K562 (cell line): ENCODE data around the gene PSMC3IP. TPM values are rescaled to one million over a fixed set of nuclear protein-coding genes. Genes with fewer than 3 reads are reported as not detected.

ENCODE experiments used
- CREB3 ChIP-seq: fragments of 450-650 bp; conservative IDR thresholded peaks from 2 replicates; pipeline ENCODE4 v1.6.1; 2016; ENCODE audit warnings: missing genetic modification characterization, low read depth, mild to moderate bottlenecking, missing compliant biosample characterization, moderate library complexity
- DACH1 ChIP-seq: fragments of 450-650 bp; IDR thresholded peaks from 2 replicates; pipeline ENCODE4 v1.6.1; 2018; ENCODE audit not compliant: partially characterized antibody
- HMBOX1 ChIP-seq: sonication (generic); IDR thresholded peaks from 2 replicates; pipeline ENCODE4 v1.6.1; 2016
- NFE2L1 ChIP-seq: fragments of 450-650 bp; IDR thresholded peaks from 2 replicates; pipeline ENCODE4 v1.6.1; 2016; ENCODE audit warnings: missing genetic modification characterization, low read depth, mild to moderate bottlenecking, missing compliant biosample characterization, moderate library complexity, borderline replicate concordance
- PHF8 ChIP-seq: fragments of 200-600 bp; sonication (generic); IDR thresholded peaks from 2 replicates; pipeline ENCODE4 v1.6.1; 2012; ENCODE audit warnings: mixed run types, mild to moderate bottlenecking, inconsistent platforms, low read length, moderate library complexity, borderline replicate concordance
- SPI1 ChIP-seq: IDR thresholded peaks from 2 replicates; pipeline ENCODE4 v1.6.1; 2011; ENCODE audit warnings: low read depth, low read length, control low read depth, borderline replicate concordance
- ZBTB40 ChIP-seq, 2 experiments: fragments of 450-650 bp in 1 of 2; sonication (generic) in 1 of 2; formaldehyde crosslinking in 1 of 2; IDR thresholded peaks; 2 replicates each; pipeline versions ENCODE4 v1.7.1 to v1.9.0; 2016 to 2022; ENCODE audit warnings: inconsistent platforms in 1 of 2, mild to moderate bottlenecking in 1 of 2, missing genetic modification reagents in 1 of 2
- polyA plus RNA-seq, 8 experiments: library from polyadenylated mRNA; depleted of rRNA in 4 of 8; stranded (reverse) in 5 of 8; unstranded in 3 of 8; fragments of >200 nt; fragmentation: Nextera tagmentation in 2 of 8; fragmentation: Illumina TruSeq in 1 of 8; extraction: Ambion mirVana in 2 of 8; extraction: Trizol in 1 of 8; gene quantifications; 2 replicates each; pipeline versions ENCODE4 v1.2.1 to v1.2.3, GENCODE V29; 2011 to 2014; ENCODE audit warnings: inconsistent platforms in 1 of 8, missing spikeins in 1 of 8
- total RNA-seq, 7 experiments: library from RNA; depleted of rRNA in 6 of 7; stranded (reverse); fragments of >200 nt in 6 of 7; fragmentation: Illumina TruSeq in 2 of 7; extraction: Trizol in 2 of 7; gene quantifications; 2 replicates each; pipeline versions ENCODE4 v1.2.1 to v1.2.3, GENCODE V29; 2011 to 2021; ENCODE audit warnings: low replicate concordance in 1 of 7
- TF ChIP-seq, protein P1 (sequence below): fragments of 450-650 bp; IDR thresholded peaks from 2 replicates; pipeline ENCODE4 v1.6.1; 2016
- TF ChIP-seq, protein P2 (sequence below), 2 experiments: IDR thresholded peaks in 1 of 2; conservative IDR thresholded peaks in 1 of 2; 2 replicates each; pipeline ENCODE4 v1.6.1; 2016; ENCODE audit warnings: low read depth in 2 of 2, mild to moderate bottlenecking in 1 of 2, missing compliant biosample characterization in 1 of 2, missing genetic modification characterization in 1 of 2, moderate library complexity in 1 of 2

PSMC3IP gene
- total and polyA plus RNA-seq, 9 of the 15 experiments (the other 6 are each of a cell fraction or from before 2014, with no cell fraction given), result 13.8 to 65.6 (median 32.8) TPM

- TF ChIP-seq, protein P1, sequence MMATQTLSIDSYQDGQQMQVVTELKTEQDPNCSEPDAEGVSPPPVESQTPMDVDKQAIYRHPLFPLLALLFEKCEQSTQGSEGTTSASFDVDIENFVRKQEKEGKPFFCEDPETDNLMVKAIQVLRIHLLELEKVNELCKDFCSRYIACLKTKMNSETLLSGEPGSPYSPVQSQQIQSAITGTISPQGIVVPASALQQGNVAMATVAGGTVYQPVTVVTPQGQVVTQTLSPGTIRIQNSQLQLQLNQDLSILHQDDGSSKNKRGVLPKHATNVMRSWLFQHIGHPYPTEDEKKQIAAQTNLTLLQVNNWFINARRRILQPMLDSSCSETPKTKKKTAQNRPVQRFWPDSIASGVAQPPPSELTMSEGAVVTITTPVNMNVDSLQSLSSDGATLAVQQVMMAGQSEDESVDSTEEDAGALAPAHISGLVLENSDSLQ, result peak; percentile 78
- TF ChIP-seq CREB3, result 0 out of 2 replicates have a peak, but pooled peaks have one; percentile 64
- no peak for TF ChIP-seq NFE2L1 (tag)
- peak; percentile 81; the same call in 1 of the 2 replicates for TF ChIP-seq PHF8
- TF ChIP-seq SPI1, result peak; percentile 27; the same call in 1 of the 2 replicates
- TF ChIP-seq HMBOX1, result no peak
- TF ChIP-seq, protein P2, sequence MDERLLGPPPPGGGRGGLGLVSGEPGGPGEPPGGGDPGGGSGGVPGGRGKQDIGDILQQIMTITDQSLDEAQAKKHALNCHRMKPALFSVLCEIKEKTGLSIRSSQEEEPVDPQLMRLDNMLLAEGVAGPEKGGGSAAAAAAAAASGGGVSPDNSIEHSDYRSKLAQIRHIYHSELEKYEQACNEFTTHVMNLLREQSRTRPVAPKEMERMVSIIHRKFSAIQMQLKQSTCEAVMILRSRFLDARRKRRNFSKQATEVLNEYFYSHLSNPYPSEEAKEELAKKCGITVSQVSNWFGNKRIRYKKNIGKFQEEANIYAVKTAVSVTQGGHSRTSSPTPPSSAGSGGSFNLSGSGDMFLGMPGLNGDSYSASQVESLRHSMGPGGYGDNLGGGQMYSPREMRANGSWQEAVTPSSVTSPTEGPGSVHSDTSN (CRISPR knock-in tag; IDR thresholded peaks at IDR 0.05; ENCODE audit: low read depth), result no peak
- TF ChIP-seq, protein P2 (tag; conservative IDR thresholded peaks at IDR 0.05; ENCODE audit: low read depth), result 0 out of 2 replicates have a peak, but pooled peaks have one; percentile 6
- TF ChIP-seq DACH1, result no peak
- peak; percentile 97 for TF ChIP-seq ZBTB40 (IDR thresholded peaks at IDR 0.05)
- no peak for TF ChIP-seq ZBTB40 (CRISPR knock-in tag; IDR thresholded peaks at IDR 0.05)
Observed at GRCh38 chr17:42577532-42578281, at the start of gene PSMC3IP (continued).
